Chondrocyte (in vitro differentiated cells): ENCODE data around the gene ZFHX3. TPM values are rescaled to one million over a fixed set of nuclear protein-coding genes. Genes with fewer than 3 reads are reported as not detected.

Experiments
- DNase-seq: peaks from one replicate; pipeline ENCODE4 v3.0.0; 2021; ENCODE audit warnings: mixed read lengths, low spot score
- H3K27ac Mint-ChIP-seq: one replicate; pipeline ENCODE4 v1.8.0; 2021; ENCODE audit warnings: mild to moderate bottlenecking, moderate library complexity, mixed read lengths; ENCODE audit not compliant: unreplicated experiment
- H3K27me3 Mint-ChIP-seq: 2 replicates; pipeline ENCODE4 v1.8.0; 2021; ENCODE audit warnings: low read depth, mixed read lengths
- H3K36me3 Mint-ChIP-seq: 2 replicates; pipeline ENCODE4 v1.8.0; 2021; ENCODE audit warnings: low read depth, mixed read lengths
- H3K4me1 Mint-ChIP-seq: 2 replicates; pipeline ENCODE4 v1.8.0; 2021; ENCODE audit warnings: low read depth, mild to moderate bottlenecking, mixed read lengths
- H3K4me3 Mint-ChIP-seq: one replicate; pipeline ENCODE4 v1.8.0; 2021; ENCODE audit warnings: mild to moderate bottlenecking, moderate library complexity, mixed read lengths; ENCODE audit not compliant: unreplicated experiment
- H3K9me3 Mint-ChIP-seq: 2 replicates; pipeline ENCODE4 v1.8.0; 2021; ENCODE audit warnings: low read depth, mixed read lengths
- total RNA-seq: library from RNA; stranded (reverse); gene quantifications from 3 replicates; pipeline ENCODE4 v1.2.1, GENCODE V29; 2021
- TF ChIP-seq, protein P1 (sequence below): fragments of 200-600 bp; sonication (generic); IDR thresholded peaks from 2 replicates; pipeline ENCODE4 v1.5.0; 2021; ENCODE audit warnings: antibody characterized with exemption, mild to moderate bottlenecking, moderate library complexity

Gene ZFHX3
- total RNA-seq, 1 donor from 2014 or later, result 86.8 TPM

DNA sequence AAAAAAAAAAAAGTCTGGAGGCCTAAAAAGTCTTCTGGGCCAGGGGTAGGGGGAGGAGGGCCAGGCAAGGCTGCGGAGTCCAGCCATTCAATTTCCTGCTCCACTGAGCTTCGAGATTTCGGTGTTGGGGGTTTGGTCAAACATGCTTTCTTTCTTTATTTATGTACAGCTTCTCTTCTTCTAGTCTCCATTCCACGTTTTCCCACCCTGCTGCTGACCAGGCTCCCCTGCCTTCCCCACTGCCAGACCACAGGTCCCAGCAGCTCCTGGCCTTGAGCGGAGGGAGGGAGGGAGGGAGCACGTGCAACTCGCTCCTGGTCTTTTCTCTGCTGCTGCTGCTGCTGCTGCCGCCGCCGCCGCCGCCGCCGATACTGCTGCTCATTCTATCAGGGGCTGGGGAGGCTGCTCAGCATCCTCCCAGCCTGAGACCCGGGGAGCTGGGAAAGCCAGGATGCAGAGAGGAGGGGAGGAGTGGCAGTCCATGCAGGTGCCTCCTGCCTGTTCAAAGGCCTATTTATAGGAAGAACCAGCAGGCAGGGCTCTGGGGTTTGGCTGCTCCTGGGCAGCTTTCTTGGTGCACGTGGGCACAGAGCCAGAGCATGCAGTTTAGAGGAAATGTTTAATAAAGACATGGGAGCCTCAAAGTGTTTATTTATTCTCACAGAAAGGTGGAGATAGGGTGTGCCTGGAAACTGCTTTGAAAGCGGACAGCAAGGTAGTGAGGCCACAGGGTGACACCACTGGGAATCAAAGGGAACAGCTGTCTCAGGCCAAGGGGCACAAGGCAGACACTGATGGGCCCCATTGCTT is 23.4 kb upstream of the ZFHX3 start:
- DNase-seq, result no peak
- H3K27ac Mint-ChIP-seq, result peak overlapping the region; percentile 100
- no peaks in the 10 kb centered on the region for H3K36me3 Mint-ChIP-seq
- no peaks in the 10 kb centered on the region for H3K27me3 Mint-ChIP-seq
- TF ChIP-seq, protein P1, sequence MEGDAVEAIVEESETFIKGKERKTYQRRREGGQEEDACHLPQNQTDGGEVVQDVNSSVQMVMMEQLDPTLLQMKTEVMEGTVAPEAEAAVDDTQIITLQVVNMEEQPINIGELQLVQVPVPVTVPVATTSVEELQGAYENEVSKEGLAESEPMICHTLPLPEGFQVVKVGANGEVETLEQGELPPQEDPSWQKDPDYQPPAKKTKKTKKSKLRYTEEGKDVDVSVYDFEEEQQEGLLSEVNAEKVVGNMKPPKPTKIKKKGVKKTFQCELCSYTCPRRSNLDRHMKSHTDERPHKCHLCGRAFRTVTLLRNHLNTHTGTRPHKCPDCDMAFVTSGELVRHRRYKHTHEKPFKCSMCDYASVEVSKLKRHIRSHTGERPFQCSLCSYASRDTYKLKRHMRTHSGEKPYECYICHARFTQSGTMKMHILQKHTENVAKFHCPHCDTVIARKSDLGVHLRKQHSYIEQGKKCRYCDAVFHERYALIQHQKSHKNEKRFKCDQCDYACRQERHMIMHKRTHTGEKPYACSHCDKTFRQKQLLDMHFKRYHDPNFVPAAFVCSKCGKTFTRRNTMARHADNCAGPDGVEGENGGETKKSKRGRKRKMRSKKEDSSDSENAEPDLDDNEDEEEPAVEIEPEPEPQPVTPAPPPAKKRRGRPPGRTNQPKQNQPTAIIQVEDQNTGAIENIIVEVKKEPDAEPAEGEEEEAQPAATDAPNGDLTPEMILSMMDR, result no peak
- peak overlapping the region; percentile 73 for H3K4me3 Mint-ChIP-seq
- peaks cover 61% of the 10 kb centered on the region for H3K4me1 Mint-ChIP-seq
- no peaks in the 10 kb centered on the region for H3K9me3 Mint-ChIP-seq

DNA sequence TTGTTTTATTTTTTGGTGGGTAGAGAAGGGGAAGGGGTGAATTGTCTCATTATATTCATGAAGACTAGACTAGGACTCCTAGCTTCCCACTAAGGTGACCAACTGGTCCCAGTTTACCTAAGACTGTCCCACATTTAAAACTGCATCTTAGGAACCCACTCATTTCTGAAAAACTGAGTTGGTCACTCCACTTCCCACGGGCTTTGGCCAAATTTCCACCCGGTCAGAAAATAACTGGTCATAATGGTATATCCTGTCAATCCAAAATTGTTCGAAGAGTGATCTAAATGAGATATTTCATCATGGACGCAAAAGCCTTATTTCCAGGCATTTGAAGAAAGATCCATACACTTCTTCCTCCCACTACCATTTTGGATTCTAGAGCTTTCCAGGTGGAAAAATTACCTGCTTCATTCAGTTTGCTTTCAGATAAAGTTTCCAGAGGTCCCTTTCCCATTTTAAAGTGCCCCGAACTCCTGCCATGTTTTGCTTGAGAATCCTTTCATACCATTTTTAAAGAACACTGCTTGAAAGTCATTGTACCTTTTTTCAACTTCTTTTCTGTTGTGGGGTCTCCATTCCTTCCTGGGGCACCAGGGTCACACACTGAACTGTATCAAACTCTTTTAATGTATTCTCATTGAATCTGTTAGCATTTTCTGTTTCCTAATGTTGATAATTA is 21.8 kb upstream of the ZFHX3 start:
- H3K4me1 Mint-ChIP-seq, result peaks cover 75% of the 10 kb centered on the region
- peak overlapping the region; percentile 100 for H3K27ac Mint-ChIP-seq
- H3K9me3 Mint-ChIP-seq, result no peaks in the 10 kb centered on the region
- H3K27me3 Mint-ChIP-seq, result no peaks in the 10 kb centered on the region
- H3K36me3 Mint-ChIP-seq, result no peaks in the 10 kb centered on the region
- DNase-seq, result no peak
- peak overlapping the region; percentile 73 for H3K4me3 Mint-ChIP-seq
- TF ChIP-seq, protein P1, result no peak

DNA sequence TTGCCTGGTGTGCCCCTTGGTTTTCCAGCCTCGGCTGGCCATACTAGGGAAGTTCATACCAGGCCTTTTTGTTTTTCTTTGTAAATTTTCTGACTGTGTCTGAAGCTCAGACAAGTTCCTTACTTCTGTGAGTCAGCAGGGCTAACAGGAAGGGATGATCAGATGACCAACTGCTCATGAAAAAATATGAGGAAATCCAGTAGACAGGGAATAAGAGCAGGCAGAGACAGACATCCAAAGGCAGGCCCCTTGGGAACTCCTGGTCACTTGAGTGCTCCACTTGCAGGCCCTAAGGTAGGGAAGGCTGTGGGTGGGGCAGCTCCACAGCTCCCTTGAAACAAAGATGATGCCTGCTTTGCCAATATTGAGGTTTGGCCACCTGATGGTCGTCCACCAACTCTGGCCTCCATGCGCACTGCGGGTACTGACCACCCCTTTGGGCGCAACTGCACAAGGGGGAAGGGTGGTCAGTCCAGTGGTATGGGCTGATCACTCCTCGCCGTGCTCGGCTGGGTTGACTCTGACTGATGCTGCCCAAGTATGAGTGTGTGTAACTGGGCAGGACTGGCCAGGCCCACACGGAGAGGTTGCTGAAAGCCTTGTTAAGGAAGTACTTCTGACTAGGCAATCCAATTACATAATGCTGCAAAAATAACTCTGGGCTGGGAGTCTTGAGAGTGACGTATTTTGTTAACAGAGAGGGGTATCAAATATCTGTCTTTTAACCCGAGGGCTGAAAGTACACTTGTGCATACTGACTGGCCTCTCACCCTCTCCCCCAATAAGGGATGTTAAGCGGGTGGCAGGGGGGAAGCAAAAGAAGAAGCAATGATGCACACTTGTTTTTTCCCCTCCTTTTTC is 20.8 kb upstream of the ZFHX3 start:
- H3K4me3 Mint-ChIP-seq, result peak overlapping the region; percentile 54
- H3K36me3 Mint-ChIP-seq, result no peaks in the 10 kb centered on the region
- no peaks in the 10 kb centered on the region for H3K27me3 Mint-ChIP-seq
- H3K27ac Mint-ChIP-seq, result peak overlapping the region; percentile 100
- peaks cover 85% of the 10 kb centered on the region for H3K4me1 Mint-ChIP-seq
- no peak for DNase-seq
- H3K9me3 Mint-ChIP-seq, result no peaks in the 10 kb centered on the region
- TF ChIP-seq, protein P1, result no peak

DNA sequence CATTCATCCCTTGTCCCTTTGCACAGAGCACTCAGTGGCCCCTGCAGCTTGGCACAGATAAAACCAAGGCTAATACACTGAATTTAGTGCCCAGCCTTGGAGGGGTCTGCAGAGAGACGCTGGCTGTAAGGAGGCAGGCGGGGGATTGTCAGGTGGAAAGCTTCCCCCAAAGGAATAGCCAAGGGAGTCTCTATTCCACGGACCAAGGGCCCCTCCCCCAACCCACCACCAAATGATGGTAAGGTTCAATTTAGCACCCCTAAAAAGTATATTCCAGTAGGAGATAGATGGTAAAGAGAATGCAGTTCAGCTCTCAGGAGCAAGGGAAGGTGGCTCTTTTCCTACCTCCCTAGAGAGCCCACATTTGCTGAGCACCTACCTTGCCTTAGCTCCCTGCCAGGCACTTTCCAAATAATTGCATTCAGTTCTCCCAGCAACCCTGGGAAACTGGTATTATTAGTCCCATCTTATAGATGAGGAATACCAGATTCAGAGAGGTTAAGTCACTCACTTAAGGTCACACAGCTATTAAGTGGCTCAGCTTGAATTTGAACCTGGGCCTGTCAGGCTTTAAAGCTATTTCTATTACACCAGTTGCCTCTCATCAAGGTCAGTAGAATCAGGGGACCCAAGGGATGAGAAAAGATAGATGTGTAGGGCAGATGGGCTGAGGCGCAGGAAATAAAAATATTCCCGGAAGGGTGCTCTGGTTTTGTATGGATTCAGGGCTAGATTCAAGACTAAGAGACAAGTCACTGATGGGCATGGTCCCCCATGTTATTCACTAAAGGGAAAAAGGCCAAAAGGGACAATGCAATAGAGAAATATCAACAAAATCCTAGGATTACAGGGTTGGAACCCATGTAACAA is 20.0 kb upstream of the ZFHX3 start:
- TF ChIP-seq, protein P1, result no peak
- Mint-ChIP-seq H3K4me1 (peaks cover 89% of the 10 kb centered on the region), H3K27ac (peak overlapping the region; percentile 100), H3K27me3 (no peaks in the 10 kb centered on the region), H3K36me3 (no peaks in the 10 kb centered on the region), H3K9me3 (no peaks in the 10 kb centered on the region), H3K4me3 (peak overlapping the region; percentile 6)
- no peak for DNase-seq
